ENCODE data around the gene GABRP.

The GABRP gene, protein sequence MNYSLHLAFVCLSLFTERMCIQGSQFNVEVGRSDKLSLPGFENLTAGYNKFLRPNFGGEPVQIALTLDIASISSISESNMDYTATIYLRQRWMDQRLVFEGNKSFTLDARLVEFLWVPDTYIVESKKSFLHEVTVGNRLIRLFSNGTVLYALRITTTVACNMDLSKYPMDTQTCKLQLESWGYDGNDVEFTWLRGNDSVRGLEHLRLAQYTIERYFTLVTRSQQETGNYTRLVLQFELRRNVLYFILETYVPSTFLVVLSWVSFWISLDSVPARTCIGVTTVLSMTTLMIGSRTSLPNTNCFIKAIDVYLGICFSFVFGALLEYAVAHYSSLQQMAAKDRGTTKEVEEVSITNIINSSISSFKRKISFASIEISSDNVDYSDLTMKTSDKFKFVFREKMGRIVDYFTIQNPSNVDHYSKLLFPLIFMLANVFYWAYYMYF

DNA sequence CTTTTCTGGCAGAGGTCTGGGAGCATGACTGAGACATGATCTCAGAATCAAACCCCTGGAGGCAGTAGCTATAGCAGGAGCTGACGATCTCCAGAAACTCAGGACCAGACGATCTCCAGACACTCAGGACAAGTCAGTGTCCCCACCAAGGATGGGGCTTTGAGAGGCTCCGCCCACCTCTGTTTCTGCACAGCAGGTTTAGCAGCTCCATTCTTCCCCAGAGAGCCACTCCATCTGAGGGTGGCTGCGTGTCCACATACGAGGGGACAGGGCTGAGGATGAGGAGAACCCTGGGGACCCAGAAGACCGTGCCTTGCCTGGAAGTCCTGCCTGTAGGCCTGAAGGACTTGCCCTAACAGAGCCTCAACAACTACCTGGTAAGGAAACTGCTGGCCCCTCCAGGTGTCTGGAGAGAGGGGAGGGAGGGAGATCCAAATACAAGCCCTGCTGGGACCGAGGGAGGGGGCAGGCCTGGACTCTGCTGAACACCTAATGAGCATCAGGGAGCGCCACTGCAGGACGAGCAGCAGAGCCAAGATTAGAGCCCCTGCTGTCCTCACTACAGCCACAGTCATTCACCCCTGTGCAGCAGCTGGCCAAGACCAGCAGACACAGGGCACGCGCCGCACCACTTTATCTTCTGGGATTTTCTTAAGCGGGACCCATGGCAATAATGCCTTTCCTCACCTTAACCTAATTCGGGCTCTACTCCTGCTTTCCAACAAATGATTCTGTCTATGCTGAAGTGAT is at the start of gene GABRP:
Gene GABRP (plus strand): TSS at position 228 of the 750 bp plus-strand sequence. CDS start 4,891 bp downstream, outside the sequence.
- no peak within 1 kb of the TSS for H3K4me3 ChIP-seq (ENCODE audit: low read length)
- no peak for TF ChIP-seq ZNF274 (IDR thresholded peaks at IDR 0.05; ENCODE audit: low read depth, low read length)

DNA sequence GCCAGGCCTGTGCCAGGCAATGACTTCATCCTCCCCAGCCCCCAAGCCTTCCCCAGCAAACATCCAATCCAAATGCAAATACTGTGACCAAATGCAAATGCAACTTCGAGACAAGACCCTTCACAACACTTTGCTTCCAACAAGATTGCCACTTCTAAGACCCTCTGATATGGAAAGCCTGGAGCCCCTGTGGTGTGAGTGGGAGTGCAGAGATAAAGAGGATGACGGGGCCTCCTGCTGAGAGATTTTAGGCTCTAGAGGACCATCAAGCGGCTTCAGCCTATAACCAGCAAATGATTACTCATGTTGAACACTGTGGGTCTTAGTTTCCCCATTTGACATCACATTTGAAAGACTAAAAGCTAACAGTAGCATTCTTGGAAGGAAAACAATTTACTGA is 46.6 kb upstream of the GABRP start:
- TF ChIP-seq ZNF274 (IDR thresholded peaks at IDR 0.05; ENCODE audit: low read depth, low read length), result no peak
- H3K4me3 ChIP-seq (ENCODE audit: low read length), result no peak overlapping the region

DNA sequence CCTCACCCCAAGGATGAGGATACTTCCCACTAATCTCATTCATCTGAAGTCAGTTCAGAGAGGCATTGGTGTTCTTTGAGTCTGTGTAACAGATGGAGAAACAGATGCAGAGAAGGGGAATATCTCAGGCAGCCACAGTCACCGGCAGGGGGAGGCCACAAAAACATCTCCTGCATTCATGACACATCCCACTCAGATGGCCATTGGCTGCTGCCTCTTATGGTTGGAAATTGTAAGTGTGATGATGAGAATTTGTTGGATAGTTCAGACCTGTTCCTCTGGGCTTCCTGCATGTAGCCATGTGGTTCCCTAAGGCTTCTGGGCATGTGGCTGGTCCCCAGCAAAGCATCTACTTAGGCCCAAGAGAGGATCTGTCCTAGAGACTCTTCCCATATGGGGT is 45.9 kb upstream of the GABRP start:
- H3K4me3 ChIP-seq (ENCODE audit: low read length), result no peak overlapping the region
- no peak for TF ChIP-seq ZNF274 (IDR thresholded peaks at IDR 0.05; ENCODE audit: low read depth, low read length)

DNA sequence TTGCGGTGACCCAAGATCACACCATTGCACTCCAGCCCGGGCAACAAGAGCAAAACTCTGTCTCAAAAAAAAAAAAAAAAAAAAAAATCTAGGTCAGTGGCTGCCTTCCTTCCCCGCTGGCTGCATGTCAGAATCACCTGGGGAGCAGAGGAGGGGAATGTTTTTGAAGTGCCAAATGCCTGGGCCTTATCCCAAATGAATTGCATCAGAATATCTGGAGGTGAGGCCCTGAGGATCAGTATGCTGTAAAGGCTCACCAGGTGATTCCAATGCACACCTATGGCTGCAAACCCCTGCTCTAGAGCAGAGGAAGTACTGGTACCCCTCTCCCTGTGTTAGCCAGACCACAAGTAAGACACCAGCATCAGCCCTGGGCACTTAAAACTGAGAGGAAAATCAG is 44.7 kb upstream of the GABRP start:
- TF ChIP-seq ZNF274 (IDR thresholded peaks at IDR 0.05; ENCODE audit: low read depth, low read length), result no peak
- H3K4me3 ChIP-seq (ENCODE audit: low read length), result no peak overlapping the region

DNA sequence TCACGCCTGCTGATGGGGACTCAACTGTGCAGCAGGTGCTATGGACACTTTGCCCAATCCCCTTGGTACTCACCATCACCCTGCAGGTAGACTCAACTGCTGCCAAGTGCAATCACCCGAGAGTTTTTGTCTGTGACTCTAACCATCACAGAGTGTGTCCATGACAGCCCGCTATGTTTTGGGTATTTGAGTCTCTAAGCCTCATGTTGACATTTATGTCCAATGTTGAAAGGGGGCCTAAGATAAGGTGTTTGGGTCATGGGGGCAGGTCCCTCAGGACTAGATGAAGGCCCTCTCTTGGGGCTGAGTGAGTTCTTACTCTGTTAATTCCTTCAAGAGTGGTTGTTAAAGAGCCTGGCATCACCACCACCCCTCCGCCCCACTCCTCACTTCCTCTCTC is 44.1 kb upstream of the GABRP start:
- no peak overlapping the region for H3K4me3 ChIP-seq (ENCODE audit: low read length)
- TF ChIP-seq ZNF274 (IDR thresholded peaks at IDR 0.05; ENCODE audit: low read depth, low read length), result no peak

DNA sequence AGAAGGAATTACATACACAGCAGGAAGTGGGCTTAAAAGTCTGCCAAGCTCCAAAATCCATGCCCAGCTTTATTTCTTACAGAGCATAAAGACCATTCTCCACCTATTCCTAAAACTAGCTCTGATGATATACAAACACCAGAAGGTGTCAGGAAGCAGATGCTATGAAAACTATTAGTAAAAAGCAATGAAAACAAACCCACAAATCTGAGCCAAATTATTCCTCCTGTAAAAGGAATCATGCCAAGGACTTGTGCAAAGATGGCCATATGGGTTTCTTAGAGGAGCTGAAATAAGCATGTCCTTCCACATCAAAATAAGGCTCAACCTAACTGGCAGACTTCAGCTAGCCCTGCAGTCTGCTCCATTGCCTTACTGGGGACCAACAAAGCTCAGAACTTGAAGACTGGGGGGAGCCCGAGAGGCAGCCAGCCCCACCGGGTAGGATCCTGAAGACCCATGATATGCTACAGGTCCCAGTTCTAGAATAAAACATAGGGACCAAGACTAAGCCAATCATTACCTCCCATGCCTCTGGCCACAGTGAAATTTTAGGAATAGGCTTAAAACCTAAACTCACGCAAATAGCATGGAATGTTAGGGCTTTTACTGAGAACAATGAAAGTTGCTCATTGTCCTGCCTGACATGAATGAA is 42.8 kb upstream of the GABRP start:
- no peak overlapping the region for H3K4me3 ChIP-seq (ENCODE audit: low read length)
- TF ChIP-seq ZNF274 (IDR thresholded peaks at IDR 0.05; ENCODE audit: low read depth, low read length), result no peak

DNA sequence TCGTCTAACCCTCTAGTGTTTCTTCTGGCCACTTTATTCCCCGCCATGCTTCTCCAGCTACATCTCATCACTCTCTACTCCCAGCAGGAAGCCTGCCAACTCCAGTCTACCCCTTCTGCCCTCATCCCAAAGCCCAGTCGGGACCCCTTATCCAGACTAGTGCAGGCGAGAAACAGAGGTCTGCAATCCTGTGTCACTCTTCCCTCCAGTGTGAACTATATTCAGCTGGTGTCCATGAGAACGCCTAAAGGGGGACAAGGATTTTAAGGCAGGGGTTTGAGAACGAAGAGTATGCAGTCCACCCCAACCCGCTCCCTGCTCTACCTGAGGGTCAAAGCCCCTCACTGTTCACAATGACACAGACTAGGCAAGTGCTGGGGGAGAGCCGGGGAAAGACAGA is 41.7 kb upstream of the GABRP start:
- no peak overlapping the region for H3K4me3 ChIP-seq (ENCODE audit: low read length)
- no peak for TF ChIP-seq ZNF274 (IDR thresholded peaks at IDR 0.05; ENCODE audit: low read depth, low read length)

DNA sequence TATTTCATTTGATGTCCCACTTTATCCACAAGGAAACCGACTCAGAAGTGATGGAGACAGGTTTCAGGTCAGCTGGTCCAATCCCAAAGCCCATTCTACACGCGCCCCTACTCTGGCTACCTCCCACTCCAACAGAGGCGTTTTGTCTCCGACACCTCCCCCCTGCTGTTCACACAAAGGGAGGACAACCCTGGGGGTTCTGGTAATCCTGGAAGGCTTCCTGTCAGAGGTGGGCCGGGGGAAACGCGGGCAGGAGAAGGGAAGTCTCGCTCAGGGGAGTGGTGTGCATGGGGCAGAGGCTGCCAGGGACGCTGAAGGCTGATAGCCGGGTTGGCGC is 39.7 kb upstream of the GABRP start:
- no peak overlapping the region for H3K4me3 ChIP-seq (ENCODE audit: low read length)
- TF ChIP-seq ZNF274 (IDR thresholded peaks at IDR 0.05; ENCODE audit: low read depth, low read length), result no peak

DNA sequence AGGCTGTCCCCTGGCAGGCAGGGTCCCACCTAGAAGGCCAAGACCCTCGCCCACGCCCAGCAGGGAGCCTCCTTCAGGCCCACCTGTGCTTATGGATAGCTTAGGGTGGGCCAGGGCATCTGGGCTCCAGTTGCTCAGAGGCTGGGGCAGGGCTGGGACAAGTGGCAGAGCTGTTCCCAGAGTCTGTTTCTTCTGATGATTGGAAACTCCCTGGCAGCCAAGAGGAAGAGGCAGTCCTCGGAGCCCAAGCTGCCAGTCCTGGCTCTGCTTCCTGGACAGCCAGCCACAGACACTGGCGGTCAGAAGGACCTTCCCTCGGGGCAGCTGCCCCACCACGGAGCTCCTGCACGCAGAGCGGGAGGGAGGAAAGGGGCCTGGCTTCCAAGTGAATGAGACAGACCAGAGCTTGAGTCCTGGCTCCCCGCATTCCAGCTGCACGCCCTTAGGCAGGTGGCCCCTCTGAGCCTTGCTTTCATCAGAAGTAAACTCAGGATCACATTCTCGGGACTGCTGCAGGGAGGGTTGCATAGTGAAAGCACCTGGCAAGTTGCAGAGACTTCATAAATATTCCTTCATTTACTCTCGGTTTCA is 37.9 kb upstream of the GABRP start:
- no peak overlapping the region for H3K4me3 ChIP-seq (ENCODE audit: low read length)
- TF ChIP-seq ZNF274 (IDR thresholded peaks at IDR 0.05; ENCODE audit: low read depth, low read length), result no peak

DNA sequence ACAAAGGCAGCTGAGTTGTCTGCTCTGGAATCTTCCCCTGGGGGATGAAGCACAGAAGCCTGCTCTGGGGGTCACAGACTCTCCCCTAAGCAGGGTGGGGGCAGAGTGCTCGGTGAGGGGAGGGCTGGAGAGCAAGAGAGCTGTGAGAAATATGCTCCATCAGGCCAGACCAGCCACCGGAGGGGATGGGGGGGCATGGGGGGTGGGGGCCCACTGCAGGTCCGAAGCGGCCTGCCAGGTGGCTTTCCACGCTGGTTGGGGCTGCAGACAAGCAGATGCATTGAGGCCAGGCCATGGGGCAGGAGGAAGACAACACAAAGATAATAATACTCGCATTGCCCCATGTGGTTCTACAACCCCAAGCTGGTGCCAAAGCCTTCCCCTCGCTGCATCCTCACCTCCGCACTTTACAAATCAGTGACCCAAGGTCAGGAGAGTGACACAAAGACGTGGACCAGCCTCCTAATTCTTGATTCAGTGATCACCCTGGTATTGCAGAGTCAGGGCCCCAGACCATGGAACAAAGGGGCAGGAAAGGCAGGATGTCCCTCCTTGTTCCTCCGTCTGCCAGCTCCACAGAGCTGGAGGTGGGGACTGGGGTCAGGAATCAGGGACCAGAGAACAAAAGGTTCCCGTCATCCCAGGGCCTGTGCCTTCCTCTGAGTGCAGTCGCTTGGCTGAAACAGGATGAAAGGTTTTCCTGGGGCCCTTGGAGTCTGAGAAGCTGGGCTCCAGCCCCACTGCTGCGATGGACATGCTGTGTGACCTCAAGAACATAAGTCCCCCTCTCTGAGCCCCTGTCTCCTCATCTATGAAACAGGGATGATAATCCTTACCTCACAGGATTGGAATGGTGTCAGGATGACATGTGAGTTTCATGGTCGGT is 37.2 kb upstream of the GABRP start:
- H3K4me3 ChIP-seq (ENCODE audit: low read length), result no peak overlapping the region
- TF ChIP-seq ZNF274 (IDR thresholded peaks at IDR 0.05; ENCODE audit: low read depth, low read length), result no peak

DNA sequence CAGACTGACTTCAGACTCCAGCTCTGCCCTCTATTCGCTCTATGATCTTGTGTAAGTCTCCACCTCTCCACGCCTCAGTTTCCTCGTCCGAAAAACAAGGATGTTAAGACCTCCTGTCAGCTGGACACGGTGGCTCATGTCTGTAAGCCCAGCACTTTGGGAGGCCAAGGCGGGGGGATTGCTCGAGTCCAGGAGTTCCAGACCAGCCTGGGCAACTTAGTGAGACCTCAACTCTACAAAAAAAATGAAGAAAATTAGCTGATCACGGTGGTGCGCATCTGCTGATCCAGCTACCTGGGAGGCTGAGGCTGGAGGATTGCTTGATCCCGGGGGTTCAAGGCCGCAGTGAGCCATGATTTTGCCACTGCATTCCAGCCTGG is 36.6 kb upstream of the GABRP start:
- TF ChIP-seq ZNF274 (IDR thresholded peaks at IDR 0.05; ENCODE audit: low read depth, low read length), result no peak
- no peak overlapping the region for H3K4me3 ChIP-seq (ENCODE audit: low read length)

DNA sequence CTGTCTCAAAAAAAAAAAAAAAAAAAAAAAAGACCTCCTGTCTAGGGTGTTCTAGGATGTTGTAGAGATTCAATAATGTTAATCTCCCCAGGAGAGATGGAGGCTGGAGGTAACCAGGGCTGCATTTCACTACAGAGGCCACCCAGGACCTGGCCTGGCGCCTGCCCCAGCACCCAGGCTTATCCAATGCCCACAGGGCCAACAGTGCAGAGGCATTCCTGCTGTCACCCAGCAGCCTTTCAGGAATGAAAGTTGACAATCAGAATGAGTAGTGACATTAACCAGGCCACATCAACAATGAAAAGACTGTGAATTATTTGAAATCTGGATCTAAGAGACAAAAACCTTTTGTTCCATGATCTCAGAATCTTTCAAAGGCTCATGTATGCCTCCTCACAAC is 36.2 kb upstream of the GABRP start:
- TF ChIP-seq ZNF274 (IDR thresholded peaks at IDR 0.05; ENCODE audit: low read depth, low read length), result no peak
- no peak overlapping the region for H3K4me3 ChIP-seq (ENCODE audit: low read length)

DNA sequence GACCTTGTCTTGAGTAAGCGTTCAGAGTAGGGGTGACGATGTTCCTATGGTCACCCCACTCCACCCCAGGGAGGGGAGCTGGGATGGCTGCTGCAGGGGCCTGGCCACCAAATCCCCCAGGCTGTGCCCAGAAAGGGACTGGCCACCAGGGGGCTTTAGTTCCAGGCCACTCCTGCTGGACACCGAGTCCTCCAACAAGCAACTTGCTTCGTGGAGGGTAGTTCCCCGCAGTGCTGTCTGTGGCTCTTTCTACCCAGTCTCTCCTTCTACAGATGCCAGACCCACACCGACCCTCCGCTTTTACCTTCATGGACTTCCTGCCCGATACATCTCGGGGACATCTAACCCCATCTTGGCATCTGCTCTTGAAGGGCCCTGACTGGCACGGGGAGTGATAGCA is 35.7 kb upstream of the GABRP start:
- TF ChIP-seq ZNF274 (IDR thresholded peaks at IDR 0.05; ENCODE audit: low read depth, low read length), result no peak

More for the DNA sequence above, 35.7 kb upstream of the GABRP start:
- no peak overlapping the region for H3K4me3 ChIP-seq (ENCODE audit: low read length)

Data from GM08714 (cell line).